DOHH2 (cell line): ENCODE measurements around the gene GLYR1.

Experiments
- CTCF ChIP-seq: fragments of 200-600 bp; sonication (generic); IDR thresholded peaks from one replicate; pipeline ENCODE4 v1.5.1; 2014; ENCODE audit warnings: antibody characterized with exemption, mild to moderate bottlenecking, low read depth, low read length; ENCODE audit not compliant: poor library complexity, severe bottlenecking
- EZH2phosphoT487 ChIP-seq: fragments of 200-600 bp; sonication (generic); IDR thresholded peaks from 2 replicates; pipeline ENCODE4 v1.6.1; 2017; ENCODE audit warnings: borderline replicate concordance, mild to moderate bottlenecking, antibody characterized with exemption, low read length, moderate library complexity, mixed read lengths

- TF ChIP-seq EZH2phosphoT487 = no peak
- no peak for TF ChIP-seq CTCF
These were observed 16.7 kb downstream of the GLYR1 start for GRCh38 chr16:4830408-4830807.
